ENCODE measurements around the gene GRM5.

GRM5 gene

GRCh38 chr11:88489030-88489429, 576.8 kb downstream of the GRM5 start:
- DNase-seq: no peak
- CTCF ChIA-PET: no interaction called here
- Histone ChIP-seq H3K27ac (ENCODE audit: insufficient read depth in 1 of 2, low read depth in 1 of 2, low read length in 2 of 2, poor library complexity in 1 of 2, severe bottlenecking in 2 of 2) (no peak overlapping the region), H3K4me1 (ENCODE audit: control extremely low read depth in 1 of 4, control insufficient read depth in 4 of 4, insufficient read depth in 4 of 4, low read length in 3 of 4) (no peaks in the 10 kb centered on the region), H3K27me3 (replicated peaks in 2 of 5; ENCODE audit: control insufficient read depth in 4 of 5, insufficient read depth in 5 of 5, low read length in 4 of 5) (no peaks in the 10 kb centered on the region), H3K9me3 (ENCODE audit: control extremely low read depth in 1 of 5, control insufficient read depth in 4 of 5, insufficient read depth in 2 of 5, low read depth in 1 of 5, low read length in 4 of 5) (no peaks in the 10 kb centered on the region), H3K4me3 (ENCODE audit: control insufficient read depth in 1 of 7, extremely low read depth in 1 of 7, insufficient read depth in 4 of 7, low read depth in 2 of 7, low read length in 6 of 7) (no peak overlapping the region), H3K36me3 (ENCODE audit: control insufficient read depth in 4 of 4, insufficient read depth in 4 of 4, low read length in 3 of 4) (no peaks in the 10 kb centered on the region)
- POLR2A ChIA-PET: no interaction called here
- no CpG with 5 or more reads among the region's 2 CpGs for WGBS (ENCODE audit: insufficient coverage)

GRCh38 chr11:88487646-88488045, 578.1 kb downstream of the GRM5 start:
- H3K4me3 ChIP-seq (ENCODE audit: control insufficient read depth in 1 of 7, extremely low read depth in 1 of 7, insufficient read depth in 4 of 7, low read depth in 2 of 7, low read length in 6 of 7): no peak overlapping the region
- H3K27ac ChIP-seq (ENCODE audit: insufficient read depth in 1 of 2, low read depth in 1 of 2, low read length in 2 of 2, poor library complexity in 1 of 2, severe bottlenecking in 2 of 2): no peak overlapping the region
- no peaks in the 10 kb centered on the region for H3K27me3 ChIP-seq (replicated peaks in 2 of 5; ENCODE audit: control insufficient read depth in 4 of 5, insufficient read depth in 5 of 5, low read length in 4 of 5)
- no CpG with 5 or more reads among the region's 1 CpG for WGBS (ENCODE audit: insufficient coverage)
- no peaks in the 10 kb centered on the region for H3K9me3 ChIP-seq (ENCODE audit: control extremely low read depth in 1 of 5, control insufficient read depth in 4 of 5, insufficient read depth in 2 of 5, low read depth in 1 of 5, low read length in 4 of 5)
- ChIA-PET POLR2A (no interaction called here), CTCF (no interaction called here)
- no peaks in the 10 kb centered on the region for H3K36me3 ChIP-seq (ENCODE audit: control insufficient read depth in 4 of 4, insufficient read depth in 4 of 4, low read length in 3 of 4)
- H3K4me1 ChIP-seq (ENCODE audit: control extremely low read depth in 1 of 4, control insufficient read depth in 4 of 4, insufficient read depth in 4 of 4, low read length in 3 of 4): no peaks in the 10 kb centered on the region
- DNase-seq: no peak

GRCh38 chr11:88484873-88485621, 580.7 kb downstream of the GRM5 start:
- ChIA-PET CTCF (interaction anchor here (0.8 to 1.6 kb wide), 5 partner anchors 9 to 117 kb away, joined by 3 to 5 read pairs (median 4); no protein-coding TSS in a partner anchor), POLR2A (no interaction called here)
- H3K27ac ChIP-seq (ENCODE audit: insufficient read depth in 1 of 2, low read depth in 1 of 2, low read length in 2 of 2, poor library complexity in 1 of 2, severe bottlenecking in 2 of 2): no peak overlapping the region
- no peaks in the 10 kb centered on the region for H3K27me3 ChIP-seq (replicated peaks in 2 of 5; ENCODE audit: control insufficient read depth in 4 of 5, insufficient read depth in 5 of 5, low read length in 4 of 5)
- no peaks in the 10 kb centered on the region for H3K36me3 ChIP-seq (ENCODE audit: control insufficient read depth in 4 of 4, insufficient read depth in 4 of 4, low read length in 3 of 4)
- no peak overlapping the region for H3K4me3 ChIP-seq (ENCODE audit: control insufficient read depth in 1 of 7, extremely low read depth in 1 of 7, insufficient read depth in 4 of 7, low read depth in 2 of 7, low read length in 6 of 7)
- peak; percentile 25 to 46 (median 43) for DNase-seq
- 84% methylated on average over 6 of the region's 6 CpGs for WGBS (ENCODE audit: insufficient coverage)
- no peaks in the 10 kb centered on the region for H3K9me3 ChIP-seq (ENCODE audit: control extremely low read depth in 1 of 5, control insufficient read depth in 4 of 5, insufficient read depth in 2 of 5, low read depth in 1 of 5, low read length in 4 of 5)
- H3K4me1 ChIP-seq (ENCODE audit: control extremely low read depth in 1 of 4, control insufficient read depth in 4 of 4, insufficient read depth in 4 of 4, low read length in 3 of 4): no peaks in the 10 kb centered on the region

GRCh38 chr11:88482871-88483301, 582.9 kb downstream of the GRM5 start:
- no peak for DNase-seq
- ChIA-PET POLR2A (no interaction called here), CTCF (no interaction called here)

GRCh38 chr11:88480223-88480622, 585.6 kb downstream of the GRM5 start:
- DNase-seq: no peak
- Histone ChIP-seq H3K27me3 (replicated peaks in 2 of 5; ENCODE audit: control insufficient read depth in 4 of 5, insufficient read depth in 5 of 5, low read length in 4 of 5) (no peaks in the 10 kb centered on the region), H3K27ac (ENCODE audit: insufficient read depth in 1 of 2, low read depth in 1 of 2, low read length in 2 of 2, poor library complexity in 1 of 2, severe bottlenecking in 2 of 2) (no peak overlapping the region), H3K4me3 (ENCODE audit: control insufficient read depth in 1 of 7, extremely low read depth in 1 of 7, insufficient read depth in 4 of 7, low read depth in 2 of 7, low read length in 6 of 7) (no peak overlapping the region), H3K36me3 (ENCODE audit: control insufficient read depth in 4 of 4, insufficient read depth in 4 of 4, low read length in 3 of 4) (no peaks in the 10 kb centered on the region), H3K9me3 (ENCODE audit: control extremely low read depth in 1 of 5, control insufficient read depth in 4 of 5, insufficient read depth in 2 of 5, low read depth in 1 of 5, low read length in 4 of 5) (no peaks in the 10 kb centered on the region), H3K4me1 (ENCODE audit: control extremely low read depth in 1 of 4, control insufficient read depth in 4 of 4, insufficient read depth in 4 of 4, low read length in 3 of 4) (peaks cover 0 to 2% (median 0%) of the 10 kb centered on the region in 4 experiments)
- ChIA-PET POLR2A (no interaction called here), CTCF (no interaction called here)
- WGBS (ENCODE audit: insufficient coverage): no CpG with 5 or more reads among the region's 1 CpG

More at GRCh38 chr11:88482871-88483301, 582.9 kb downstream of the GRM5 start:
- Histone ChIP-seq H3K4me1 (ENCODE audit: control extremely low read depth in 1 of 4, control insufficient read depth in 4 of 4, insufficient read depth in 4 of 4, low read length in 3 of 4) (no peaks in the 10 kb centered on the region), H3K36me3 (ENCODE audit: control insufficient read depth in 4 of 4, insufficient read depth in 4 of 4, low read length in 3 of 4) (no peaks in the 10 kb centered on the region), H3K4me3 (ENCODE audit: control insufficient read depth in 1 of 7, extremely low read depth in 1 of 7, insufficient read depth in 4 of 7, low read depth in 2 of 7, low read length in 6 of 7) (no peak overlapping the region), H3K27ac (ENCODE audit: insufficient read depth in 1 of 2, low read depth in 1 of 2, low read length in 2 of 2, poor library complexity in 1 of 2, severe bottlenecking in 2 of 2) (no peak overlapping the region), H3K9me3 (ENCODE audit: control extremely low read depth in 1 of 5, control insufficient read depth in 4 of 5, insufficient read depth in 2 of 5, low read depth in 1 of 5, low read length in 4 of 5) (no peaks in the 10 kb centered on the region), H3K27me3 (replicated peaks in 2 of 5; ENCODE audit: control insufficient read depth in 4 of 5, insufficient read depth in 5 of 5, low read length in 4 of 5) (no peaks in the 10 kb centered on the region)
- 100% methylated on average over 2 of the region's 2 CpGs for WGBS (ENCODE audit: insufficient coverage)

GRCh38 chr11:88478136-88478815, 587.5 kb downstream of the GRM5 start:
- H3K4me1 ChIP-seq (ENCODE audit: control extremely low read depth in 1 of 4, control insufficient read depth in 4 of 4, insufficient read depth in 4 of 4, low read length in 3 of 4): peaks cover 0 to 9% (median 0%) of the 10 kb centered on the region in 4 experiments
- 95% methylated on average over 2 of the region's 4 CpGs for WGBS (ENCODE audit: insufficient coverage)
- ChIA-PET CTCF (interaction anchor here (1.4 kb wide), 1 partner anchor 463 kb away, joined by 3 read pairs; no protein-coding TSS in a partner anchor), POLR2A (no interaction called here)
- H3K27ac ChIP-seq (ENCODE audit: insufficient read depth in 1 of 2, low read depth in 1 of 2, low read length in 2 of 2, poor library complexity in 1 of 2, severe bottlenecking in 2 of 2): no peak overlapping the region
- H3K4me3 ChIP-seq (ENCODE audit: control insufficient read depth in 1 of 7, extremely low read depth in 1 of 7, insufficient read depth in 4 of 7, low read depth in 2 of 7, low read length in 6 of 7): no peak overlapping the region
- H3K27me3 ChIP-seq (replicated peaks in 2 of 5; ENCODE audit: control insufficient read depth in 4 of 5, insufficient read depth in 5 of 5, low read length in 4 of 5): no peaks in the 10 kb centered on the region
- no peaks in the 10 kb centered on the region for H3K9me3 ChIP-seq (ENCODE audit: control extremely low read depth in 1 of 5, control insufficient read depth in 4 of 5, insufficient read depth in 2 of 5, low read depth in 1 of 5, low read length in 4 of 5)
- H3K36me3 ChIP-seq (ENCODE audit: control insufficient read depth in 4 of 4, insufficient read depth in 4 of 4, low read length in 3 of 4): no peaks in the 10 kb centered on the region
- no peak for DNase-seq

GRCh38 chr11:88475991-88476418, 589.8 kb downstream of the GRM5 start:
- Histone ChIP-seq H3K27me3 (replicated peaks in 2 of 5; ENCODE audit: control insufficient read depth in 4 of 5, insufficient read depth in 5 of 5, low read length in 4 of 5) (no peaks in the 10 kb centered on the region), H3K9me3 (ENCODE audit: control extremely low read depth in 1 of 5, control insufficient read depth in 4 of 5, insufficient read depth in 2 of 5, low read depth in 1 of 5, low read length in 4 of 5) (no peaks in the 10 kb centered on the region), H3K4me1 (ENCODE audit: control extremely low read depth in 1 of 4, control insufficient read depth in 4 of 4, insufficient read depth in 4 of 4, low read length in 3 of 4) (peaks cover 0 to 9% (median 0%) of the 10 kb centered on the region in 4 experiments), H3K4me3 (ENCODE audit: control insufficient read depth in 1 of 7, extremely low read depth in 1 of 7, insufficient read depth in 4 of 7, low read depth in 2 of 7, low read length in 6 of 7) (no peak overlapping the region), H3K36me3 (ENCODE audit: control insufficient read depth in 4 of 4, insufficient read depth in 4 of 4, low read length in 3 of 4) (no peaks in the 10 kb centered on the region), H3K27ac (ENCODE audit: insufficient read depth in 1 of 2, low read depth in 1 of 2, low read length in 2 of 2, poor library complexity in 1 of 2, severe bottlenecking in 2 of 2) (no peak overlapping the region)
- CTCF ChIA-PET: no interaction called here
- 90% methylated on average over 1 of the region's 1 CpG for WGBS (ENCODE audit: insufficient coverage)
- POLR2A ChIA-PET: no interaction called here
- DNase-seq: no peak

All from common myeloid progenitor, CD34-positive (primary cell).